GM12875 (cell line): Measurements from ENCODE around the gene ARSB.

Source experiments
- H3K4me3 ChIP-seq: one replicate; pipeline ENCODE4 v1.5.1; 2011; ENCODE audit warnings: low read depth, low read length, control low read depth
- TF ChIP-seq, protein P1 (sequence below): IDR thresholded peaks from 2 replicates; pipeline ENCODE4 v1.5.1; 2011; ENCODE audit warnings: low read depth, mild to moderate bottlenecking, control low read depth, inconsistent platforms, low read length, moderate library complexity, borderline replicate concordance; ENCODE audit not compliant: insufficient read depth

ARSB gene

DNA sequence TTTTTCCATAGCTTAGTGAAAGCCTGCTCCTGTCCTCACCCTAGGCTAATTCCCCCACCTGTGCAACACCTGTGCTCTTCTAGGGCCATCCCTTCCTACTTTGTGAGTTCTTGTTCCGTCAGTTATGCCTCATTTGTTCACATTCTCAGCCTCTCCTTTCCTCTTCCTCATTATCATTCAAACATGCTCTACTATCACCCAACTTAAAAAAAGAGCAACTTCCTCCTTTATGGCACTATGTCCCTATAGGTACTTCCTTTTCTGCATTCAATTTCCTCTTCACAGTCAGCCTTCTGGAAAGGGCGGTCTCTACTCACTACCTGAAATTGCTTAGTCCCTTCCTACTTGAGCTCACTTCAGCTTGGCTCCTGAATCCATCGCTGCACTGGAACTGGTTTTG lies 224.7 kb downstream of the ARSB start:
- TF ChIP-seq, protein P1, sequence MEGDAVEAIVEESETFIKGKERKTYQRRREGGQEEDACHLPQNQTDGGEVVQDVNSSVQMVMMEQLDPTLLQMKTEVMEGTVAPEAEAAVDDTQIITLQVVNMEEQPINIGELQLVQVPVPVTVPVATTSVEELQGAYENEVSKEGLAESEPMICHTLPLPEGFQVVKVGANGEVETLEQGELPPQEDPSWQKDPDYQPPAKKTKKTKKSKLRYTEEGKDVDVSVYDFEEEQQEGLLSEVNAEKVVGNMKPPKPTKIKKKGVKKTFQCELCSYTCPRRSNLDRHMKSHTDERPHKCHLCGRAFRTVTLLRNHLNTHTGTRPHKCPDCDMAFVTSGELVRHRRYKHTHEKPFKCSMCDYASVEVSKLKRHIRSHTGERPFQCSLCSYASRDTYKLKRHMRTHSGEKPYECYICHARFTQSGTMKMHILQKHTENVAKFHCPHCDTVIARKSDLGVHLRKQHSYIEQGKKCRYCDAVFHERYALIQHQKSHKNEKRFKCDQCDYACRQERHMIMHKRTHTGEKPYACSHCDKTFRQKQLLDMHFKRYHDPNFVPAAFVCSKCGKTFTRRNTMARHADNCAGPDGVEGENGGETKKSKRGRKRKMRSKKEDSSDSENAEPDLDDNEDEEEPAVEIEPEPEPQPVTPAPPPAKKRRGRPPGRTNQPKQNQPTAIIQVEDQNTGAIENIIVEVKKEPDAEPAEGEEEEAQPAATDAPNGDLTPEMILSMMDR, result no peak
- no peak overlapping the region for H3K4me3 ChIP-seq

DNA sequence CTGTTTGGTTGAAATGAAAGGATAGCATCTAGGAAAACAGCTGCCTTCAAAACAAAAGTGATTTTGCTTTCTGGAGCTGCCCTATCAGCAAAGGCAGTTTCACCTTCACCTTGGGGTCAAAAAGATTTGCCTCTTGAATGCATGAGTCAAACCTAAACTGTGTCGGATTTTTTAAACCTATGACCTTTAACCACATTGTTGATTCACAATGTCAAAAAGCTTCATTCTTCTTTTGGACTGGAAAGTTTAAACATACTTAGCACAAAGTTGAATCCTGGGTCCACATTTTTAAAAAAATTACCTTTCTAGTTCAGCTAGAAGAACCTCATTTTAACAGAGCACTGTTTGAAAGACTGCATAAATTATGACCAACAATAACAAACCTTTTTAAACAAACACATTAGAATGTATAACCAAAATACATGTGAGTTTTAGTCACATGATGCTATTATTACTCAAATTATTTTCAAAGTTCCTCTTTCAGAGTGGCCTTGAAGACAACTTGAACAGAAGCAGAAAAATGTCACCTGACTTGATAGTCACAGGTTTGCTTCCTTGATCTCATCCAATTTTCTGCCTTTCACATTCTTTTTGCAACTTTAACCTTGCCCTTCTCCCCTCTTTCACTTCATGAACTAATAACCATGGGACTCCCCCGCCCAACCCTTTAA lies 226.8 kb downstream of the ARSB start:
- H3K4me3 ChIP-seq, result no peak overlapping the region
- TF ChIP-seq, protein P1, result no peak

DNA sequence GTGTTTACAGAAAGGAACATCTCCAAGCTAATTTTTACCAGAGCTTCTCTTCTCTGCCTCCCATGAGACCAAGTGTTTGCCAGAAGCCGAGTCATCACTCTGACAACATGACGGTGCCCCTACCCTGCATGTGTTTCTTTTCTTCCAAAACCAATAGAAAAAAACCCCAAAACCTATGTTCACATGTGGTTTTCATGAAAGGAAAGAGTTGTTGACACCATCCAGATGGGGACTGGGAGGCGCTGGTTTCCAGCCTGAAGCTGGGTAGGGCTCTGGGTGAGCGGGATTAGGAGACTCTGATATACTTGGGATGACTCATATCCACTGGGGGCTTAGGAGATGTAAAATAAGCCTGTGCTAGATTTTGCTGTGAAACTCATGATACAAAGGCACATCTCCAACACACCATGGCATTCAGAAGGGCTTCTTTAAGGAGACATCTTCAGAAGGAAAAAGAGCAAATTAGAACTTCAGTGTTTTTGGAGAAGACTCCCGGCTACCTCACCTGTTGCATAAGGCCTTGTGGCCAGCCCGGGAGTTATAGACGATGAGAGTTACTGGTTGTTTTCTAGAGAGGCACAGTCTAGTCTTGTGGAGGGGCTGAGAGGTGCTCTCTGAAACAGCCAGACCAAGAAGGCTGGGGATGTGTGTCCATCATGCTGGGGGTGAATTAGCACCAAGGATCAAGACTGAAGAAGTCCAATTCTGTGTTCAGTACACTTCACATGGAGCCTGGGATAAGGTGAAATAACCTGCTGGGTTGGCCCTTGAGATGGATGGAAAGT lies 227.6 kb downstream of the ARSB start:
- no peak overlapping the region for H3K4me3 ChIP-seq

GRCh38 chr5:78756858-78757257 lies 228.3 kb downstream of the ARSB start:
- no peak overlapping the region for H3K4me3 ChIP-seq
- TF ChIP-seq, protein P1, result no peak

More for the DNA sequence above, 227.6 kb downstream of the ARSB start:
- TF ChIP-seq, protein P1, result no peak

GRCh38 chr5:78755822-78756429 lies 229.2 kb downstream of the ARSB start:
- H3K4me3 ChIP-seq, result no peak overlapping the region
- TF ChIP-seq, protein P1, result no peak

- no peak overlapping the region for H3K4me3 ChIP-seq
- TF ChIP-seq, protein P1, result no peak
Measured at GRCh38 chr5:78754655-78755054, 230.5 kb downstream of the ARSB start.

DNA sequence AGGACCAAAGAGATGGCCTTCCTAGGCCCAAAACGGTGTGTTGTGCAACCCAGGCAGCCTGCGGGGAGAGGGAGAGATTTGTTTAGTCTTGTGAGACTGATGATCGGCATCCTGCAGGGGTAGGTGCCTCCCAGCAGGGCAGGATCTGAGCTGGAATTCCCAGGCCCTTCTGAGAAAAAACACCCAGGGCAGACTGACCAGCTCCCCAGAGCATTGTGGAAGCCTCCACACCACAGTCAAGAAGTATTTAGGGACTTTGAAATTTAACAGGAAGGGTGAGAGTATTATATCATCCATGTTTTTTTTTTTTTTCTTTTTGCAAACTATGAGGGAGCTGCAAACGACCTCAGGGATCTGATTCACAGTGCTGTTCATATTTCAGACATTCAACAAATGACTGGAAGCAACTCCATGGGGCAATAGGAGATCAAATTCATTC lies 232.0 kb downstream of the ARSB start:
- TF ChIP-seq, protein P1, result no peak
- H3K4me3 ChIP-seq, result no peak overlapping the region
